Activated T-cell treated with anti-CD3 and anti-CD28 coated beads for 24 hours (primary cell): ENCODE data around the gene FLT3.
A peak's percentile ranks its signal among the peaks of the same experiment; 100 is the strongest.
"Not testable (repeated sequence)": the region's sequence is repeated elsewhere in the genome, so short reads cannot be mapped to it uniquely, and the experiment has no call there.

Experiments used
- DNase-seq: peaks from one replicate; pipeline ENCODE4 v3.0.0-alpha.2; 2020; ENCODE audit warnings: low read depth

Gene FLT3

GRCh38 chr13:28100150-28101121 lies at the start of gene FLT3:
Gene FLT3, minus strand, starts transcription at chr13:28100576. Its CDS starts 66 bp downstream, at chr13:28100510.
- peak; percentile 16 for DNase-seq

DNA sequence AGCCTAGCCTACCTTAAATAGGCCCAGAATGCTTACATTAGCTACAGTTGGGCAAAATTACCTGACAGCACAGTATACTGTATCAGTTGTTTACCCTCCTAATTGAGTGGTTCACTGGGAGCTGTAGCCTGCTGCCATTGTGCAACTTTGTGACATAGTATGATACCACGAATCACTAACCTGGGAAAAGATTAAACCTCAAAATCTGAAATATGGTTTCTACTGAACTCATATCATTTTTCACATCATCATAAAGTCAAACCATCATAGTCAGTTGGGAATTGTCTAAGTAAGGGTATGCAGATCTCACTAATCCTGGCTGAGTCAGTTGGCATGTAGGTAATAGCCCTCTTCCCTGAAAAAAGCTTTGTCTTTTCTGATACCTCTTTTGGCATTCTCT lies 47.1 kb upstream of the FLT3 start:
- DNase-seq: no peak

DNA sequence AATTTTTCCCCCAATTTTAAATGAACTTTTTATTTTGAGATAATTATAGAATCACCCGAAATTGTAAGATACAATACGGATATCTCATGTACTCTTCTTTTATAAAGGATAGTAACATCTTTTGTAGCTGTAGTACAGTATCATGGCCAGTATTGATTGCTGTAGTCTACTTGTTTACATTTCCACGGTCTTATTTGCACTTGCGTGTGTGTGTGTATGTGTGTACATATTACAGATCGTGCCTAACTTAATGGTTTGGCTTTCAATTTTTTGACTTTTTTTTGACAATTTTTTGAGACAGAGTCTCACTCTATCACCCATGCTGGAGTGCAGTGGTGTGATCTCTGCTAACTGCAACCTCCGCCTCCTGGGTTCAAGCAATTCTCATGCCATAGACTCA lies 44.7 kb upstream of the FLT3 start:
- no peak for DNase-seq

GRCh38 chr13:28141542-28141941 lies 41.2 kb upstream of the FLT3 start:
- not testable (repeated sequence) for DNase-seq

GRCh38 chr13:28140433-28141125 lies 40.2 kb upstream of the FLT3 start:
- DNase-seq: no peak

DNA sequence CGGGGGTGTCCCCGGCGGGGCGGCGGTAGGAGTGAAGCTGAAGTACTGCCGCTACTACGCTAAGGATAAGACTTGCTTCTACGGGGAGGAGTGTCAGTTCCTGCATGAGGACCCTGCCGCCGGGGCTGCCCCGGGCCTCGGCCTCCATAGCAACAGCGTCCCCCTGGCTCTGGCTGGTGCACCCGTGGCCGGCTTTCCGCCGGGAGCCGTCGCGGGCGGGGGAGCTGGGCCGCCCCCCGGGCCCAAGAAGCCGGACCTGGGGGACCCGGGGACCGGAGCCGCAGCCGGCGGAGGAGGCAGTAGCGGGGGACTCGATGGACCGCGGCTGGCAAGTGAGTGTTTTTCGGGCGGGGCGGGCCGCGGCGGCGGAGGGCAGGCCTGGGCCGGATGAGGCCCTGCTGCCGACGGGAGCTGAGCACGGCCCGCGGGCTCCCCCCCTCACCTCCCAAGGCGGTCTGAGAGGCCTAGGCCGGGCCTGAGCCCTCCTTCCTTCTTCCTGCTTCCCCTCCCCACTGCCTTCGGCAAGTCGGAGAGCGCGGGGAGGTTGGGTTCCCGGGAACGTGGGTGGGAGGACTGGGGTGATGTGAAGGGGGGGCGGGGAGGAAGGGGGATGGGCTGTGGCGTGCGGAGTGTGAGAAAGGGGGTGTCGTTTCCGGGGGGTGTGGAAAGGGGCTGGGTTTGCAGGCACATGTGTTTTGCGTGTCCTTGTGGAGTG lies 38.5 kb upstream of the FLT3 start:
- peak; percentile 85 for DNase-seq

DNA sequence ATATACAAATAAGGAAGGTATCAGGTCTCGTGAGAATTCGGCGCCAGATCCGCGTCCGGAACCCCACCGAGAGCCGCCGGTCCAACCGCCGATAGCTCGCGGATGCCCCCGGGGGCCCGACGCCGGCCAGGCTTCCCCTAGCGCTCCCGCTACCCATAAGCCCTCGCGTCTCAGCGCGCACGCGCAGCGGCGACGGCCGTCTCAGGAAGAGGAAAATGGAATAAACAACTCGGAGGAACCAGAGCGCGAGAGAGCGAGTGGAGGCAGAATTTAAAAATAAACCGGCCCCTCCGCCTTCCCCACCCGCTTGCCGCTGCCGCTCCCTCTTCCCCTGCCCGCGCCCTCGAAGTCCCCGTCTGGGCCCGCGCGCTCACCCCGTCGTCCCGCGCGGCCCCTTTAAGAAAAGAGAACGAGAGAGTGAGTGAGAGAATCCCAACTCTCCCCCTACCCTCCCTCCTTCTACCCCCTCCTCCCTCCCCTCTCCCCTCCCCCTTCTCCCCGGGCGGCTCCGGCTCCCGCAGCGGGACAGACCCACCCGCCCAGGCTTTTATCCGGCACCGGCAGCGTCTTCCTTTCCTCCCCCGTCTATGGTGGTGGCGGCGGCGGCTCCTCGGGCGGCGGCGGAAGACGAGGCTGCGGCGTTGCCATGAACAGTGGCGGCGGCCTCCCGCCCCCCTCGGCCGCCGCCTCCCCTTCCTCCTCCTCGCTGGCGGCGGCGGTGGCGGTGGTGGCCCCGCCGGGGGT lies 37.8 kb upstream of the FLT3 start, which contains the start of gene PAN3:
PAN3 (plus strand) TSS at position 534 of the 744 bp plus-strand sequence; CDS start at position 647, 113 bp downstream.
- peak; percentile 88 for DNase-seq

- no peak for DNase-seq
Measured at GRCh38 chr13:28137596-28137995, 37.2 kb upstream of the FLT3 start.

GRCh38 chr13:28136916-28137315 lies 36.5 kb upstream of the FLT3 start:
- DNase-seq: no peak

- DNase-seq: no peak
Measured at GRCh38 chr13:28131646-28132045, 31.3 kb upstream of the FLT3 start.

GRCh38 chr13:28129911-28130693 lies 29.7 kb upstream of the FLT3 start:
- DNase-seq: no peak

DNA sequence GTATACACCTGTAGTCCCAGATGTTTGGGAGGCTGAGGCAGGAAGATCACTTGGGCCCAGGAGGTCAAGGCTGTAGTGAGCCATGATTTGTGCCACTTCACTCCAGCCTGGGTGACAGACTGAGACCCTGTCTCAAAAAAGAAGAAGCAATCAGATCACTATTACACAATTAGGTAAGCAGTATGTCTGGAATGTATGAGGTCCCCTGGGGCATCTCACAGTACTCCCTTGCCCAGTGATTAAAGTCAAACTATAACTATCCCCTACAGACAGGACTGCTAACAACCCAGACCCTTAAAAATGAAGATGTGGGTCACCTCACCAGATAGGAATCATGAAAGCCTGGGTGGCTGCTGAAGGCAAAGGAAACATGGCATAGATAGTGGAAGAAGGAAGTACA lies 28.6 kb upstream of the FLT3 start:
- no peak for DNase-seq

DNA sequence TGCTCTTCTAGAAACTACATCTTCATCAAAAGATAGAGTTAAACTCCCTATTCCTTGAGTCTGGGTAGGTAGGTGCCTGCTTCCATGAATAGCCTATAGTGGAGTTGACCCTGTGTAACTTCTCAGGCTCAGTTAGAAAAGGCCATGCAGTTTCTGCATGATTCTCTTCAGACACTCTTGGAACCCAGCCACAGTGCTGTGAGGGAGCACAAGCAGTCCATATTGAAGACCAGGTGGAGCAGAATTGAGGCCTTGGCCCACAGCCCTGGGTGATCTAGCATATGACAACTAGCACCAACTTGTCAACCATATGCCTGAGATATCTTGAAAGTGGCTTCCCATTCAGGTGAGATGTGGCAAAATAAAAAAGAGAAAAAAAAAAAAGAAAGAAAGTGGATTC lies 27.7 kb upstream of the FLT3 start:
- DNase-seq: no peak

- no peak for DNase-seq
Measured at GRCh38 chr13:28121224-28121623, 20.8 kb upstream of the FLT3 start.

DNA sequence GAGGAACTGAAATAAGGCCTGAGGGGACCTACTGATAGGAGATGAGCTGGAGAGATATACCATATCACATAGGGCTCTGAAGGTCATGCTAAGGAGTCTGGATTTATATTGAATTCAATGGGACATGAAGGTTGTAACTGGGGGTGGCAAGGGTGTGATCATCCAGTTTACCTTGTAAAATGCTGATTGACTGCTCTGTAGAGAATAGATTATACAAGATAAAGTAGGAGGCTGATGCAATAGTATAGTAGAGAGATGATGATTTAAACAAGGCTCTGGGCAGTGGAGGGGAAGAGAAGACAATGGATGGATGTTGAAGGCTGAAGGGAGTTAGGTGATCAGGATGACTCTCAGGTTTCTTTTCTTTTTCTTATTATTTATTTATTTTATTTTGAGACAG lies 19.9 kb upstream of the FLT3 start:
- DNase-seq: no peak

DNA sequence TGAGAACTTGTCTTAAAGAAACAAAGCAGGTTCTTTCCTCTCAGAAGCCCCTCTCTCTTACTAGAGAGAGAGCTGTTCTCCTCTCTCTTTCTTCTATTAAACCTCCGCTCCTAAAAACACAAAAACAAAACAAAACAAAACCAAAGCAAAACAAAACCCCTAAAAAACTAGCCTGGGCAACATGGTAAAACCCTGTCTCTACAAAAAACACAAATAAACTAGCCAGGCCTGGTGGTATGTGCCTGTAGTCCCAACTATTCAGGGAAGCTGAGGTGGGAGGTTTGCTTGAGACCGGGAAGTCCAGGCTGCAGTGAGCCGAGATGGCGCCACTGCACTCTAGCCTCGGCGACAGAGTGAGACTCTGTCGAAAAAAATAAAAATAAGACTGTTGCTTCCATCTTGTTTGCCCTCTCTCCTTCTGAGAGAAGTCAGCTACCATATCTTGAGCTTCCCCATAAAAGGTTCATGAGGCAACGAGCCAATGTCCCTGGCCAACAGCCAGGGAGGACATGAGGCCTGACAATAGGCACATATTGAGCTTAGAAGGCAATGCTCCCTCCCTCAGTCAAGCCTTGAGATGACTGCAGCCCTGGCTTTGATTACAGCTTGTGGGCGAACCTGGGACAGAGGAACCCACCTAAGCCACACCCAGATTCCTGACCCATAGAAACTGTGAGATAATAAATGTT lies 17.5 kb upstream of the FLT3 start:
- DNase-seq: no peak

DNA sequence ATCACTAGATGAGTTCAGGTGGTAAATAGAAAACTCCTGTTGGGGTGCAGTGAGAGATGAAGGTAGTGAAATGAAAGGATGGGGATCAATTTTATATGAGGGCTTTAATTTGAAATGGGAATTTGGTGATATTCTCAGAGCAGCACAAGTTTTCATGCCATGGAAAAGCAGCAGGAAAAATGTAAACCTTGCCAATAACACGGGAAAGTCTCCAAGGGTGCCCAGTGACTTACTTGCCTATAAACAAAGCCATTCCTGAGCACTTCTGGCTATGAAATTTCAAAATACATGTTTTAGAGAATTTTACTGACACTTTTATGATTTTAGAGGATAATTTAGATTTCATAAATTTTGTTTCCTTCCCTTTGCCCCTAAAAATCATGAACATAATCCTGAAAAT lies 16.4 kb upstream of the FLT3 start:
- no peak for DNase-seq

- DNase-seq: no peak
Measured at GRCh38 chr13:28110414-28110813, 10.0 kb upstream of the FLT3 start.

DNA sequence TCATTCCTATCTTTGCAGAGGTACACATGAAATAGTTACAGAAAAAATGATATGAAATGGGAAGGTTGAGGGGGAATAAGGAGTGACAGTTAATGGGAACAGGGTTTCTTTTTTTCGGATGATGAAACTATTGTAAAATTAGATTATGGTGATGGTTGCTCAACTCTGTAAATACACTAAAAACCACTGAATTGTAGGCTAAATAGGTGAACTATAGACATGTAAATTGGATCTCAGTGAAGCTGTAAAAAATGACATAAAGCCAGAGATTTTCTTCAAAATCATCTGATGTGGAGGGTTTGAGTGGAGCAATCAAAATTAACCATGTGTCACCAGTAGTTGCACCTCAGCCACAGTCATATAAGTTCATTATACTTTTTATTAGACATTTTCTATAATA lies 6.6 kb upstream of the FLT3 start:
- no peak for DNase-seq

- DNase-seq: not testable (repeated sequence)
Measured at GRCh38 chr13:28101886-28102285, 1.5 kb upstream of the FLT3 start.
